CD4-positive, CD25-positive, alpha-beta regulatory T cell (primary cell): ENCODE data around the gene LPXN. TPM values are rescaled to one million over a fixed set of nuclear protein-coding genes. Genes with fewer than 3 reads are reported as not detected.

ENCODE experiments used
- ATAC-seq, 2 donors: fragments of 150-1000 bp; cut with Tn5 transposase; one replicate each; pipeline ENCODE4 v1.10.0; 2021; ENCODE audit warnings: low read depth in 2 of 2, moderate number of reproducible peaks in 2 of 2, moderate library complexity in 1 of 2
- DNase-seq, 3 donors: peaks; one replicate each; pipeline versions ENCODE4 v3.0.0 to v3.0.0-alpha.2; 2012 to 2022; ENCODE audit warnings: mixed read lengths in 1 of 3
- H3K27ac ChIP-seq: one replicate; pipeline ENCODE4 v1.7.0; 2013; ENCODE audit warnings: mild to moderate bottlenecking, low read length; ENCODE audit not compliant: insufficient read depth, poor library complexity, severe bottlenecking
- H3K27me3 ChIP-seq: one replicate; pipeline ENCODE4 v1.7.0; 2013; ENCODE audit warnings: low read length; ENCODE audit not compliant: control insufficient read depth, insufficient read depth
- H3K36me3 ChIP-seq: one replicate; pipeline ENCODE4 v1.7.0; 2013; ENCODE audit warnings: mild to moderate bottlenecking, low read length, moderate library complexity; ENCODE audit not compliant: control insufficient read depth, insufficient read depth
- H3K4me1 ChIP-seq: 2 replicates; pipeline ENCODE4 v1.7.0; 2013; ENCODE audit warnings: mild to moderate bottlenecking, low read length; ENCODE audit not compliant: insufficient read depth, control insufficient read depth, poor library complexity, severe bottlenecking
- H3K4me3 ChIP-seq: one replicate; pipeline ENCODE4 v1.7.0; 2013; ENCODE audit warnings: low read depth, mild to moderate bottlenecking, low read length, moderate library complexity
- H3K9me3 ChIP-seq, 2 experiments: 1 replicate in 1 of 2; 2 replicates in 1 of 2; pipeline ENCODE4 v1.7.0; 2013; ENCODE audit warnings: low read length in 2 of 2, mild to moderate bottlenecking in 1 of 2, moderate library complexity in 1 of 2; ENCODE audit not compliant: control insufficient read depth in 2 of 2
- H3K27ac Mint-ChIP-seq, 3 donors: one replicate each; pipeline ENCODE4 v1.8.0; 2020 to 2022; ENCODE audit warnings: mild to moderate bottlenecking in 3 of 3, mixed read lengths in 3 of 3, moderate library complexity in 2 of 3
- H3K27me3 Mint-ChIP-seq: one replicate; pipeline ENCODE4 v1.8.0; 2022; ENCODE audit warnings: mild to moderate bottlenecking, mixed read lengths
- H3K36me3 Mint-ChIP-seq: one replicate; pipeline ENCODE4 v1.8.0; 2020; ENCODE audit warnings: mixed read lengths
- H3K4me1 Mint-ChIP-seq, 4 donors: one replicate each; pipeline ENCODE4 v1.8.0; 2020 to 2022; ENCODE audit warnings: mixed read lengths in 4 of 4, mild to moderate bottlenecking in 1 of 4
- H3K4me3 Mint-ChIP-seq, 4 donors: one replicate each; pipeline ENCODE4 v1.8.0; 2020 to 2022; ENCODE audit warnings: mild to moderate bottlenecking in 4 of 4, mixed read lengths in 4 of 4, moderate library complexity in 3 of 4
- H3K9me3 Mint-ChIP-seq, 7 donors: one replicate each; pipeline ENCODE4 v1.8.0; 2020 to 2022; ENCODE audit warnings: mixed read lengths in 7 of 7, mild to moderate bottlenecking in 3 of 7, moderate library complexity in 2 of 7
- polyA plus RNA-seq, 4 donors: library from polyadenylated mRNA; unstranded; fragments of 300-500 nt; fragmentation: Illumina TruSeq; gene quantifications; one replicate each; pipeline ENCODE4 v1.2.3, GENCODE V29; 2021
- total RNA-seq: library from RNA; stranded (reverse); gene quantifications from one replicate; pipeline ENCODE4 v1.2.3, GENCODE V29; 2022

LPXN gene
- total and polyA plus RNA-seq, 5 donors from 2014 or later: 101 to 314 (median 263) TPM

DNA sequence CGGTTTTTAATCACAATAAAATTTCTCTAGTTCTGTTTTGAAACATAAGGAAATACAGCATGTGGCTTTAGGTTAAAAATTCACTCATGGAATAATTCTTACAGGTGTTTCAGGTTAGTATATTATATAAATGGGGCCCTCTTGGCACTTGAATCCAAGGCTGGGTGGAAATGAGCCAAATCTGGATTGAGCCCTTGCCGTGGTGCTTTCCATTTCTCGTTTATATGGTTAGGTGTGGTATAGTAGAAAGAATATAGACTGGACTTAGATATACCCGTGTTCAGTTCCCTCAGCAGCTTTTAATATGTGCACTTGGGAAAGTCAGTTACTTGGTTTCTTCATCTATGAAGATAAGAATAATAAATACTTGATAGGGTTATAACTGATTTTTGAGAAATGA, 19.2 kb upstream of the LPXN start:
- peaks cover 11% of the 10 kb centered on the region for H3K36me3 Mint-ChIP-seq
- H3K27ac Mint-ChIP-seq: peak overlapping the region in 1 of 3 donors; percentile 42

DNA sequence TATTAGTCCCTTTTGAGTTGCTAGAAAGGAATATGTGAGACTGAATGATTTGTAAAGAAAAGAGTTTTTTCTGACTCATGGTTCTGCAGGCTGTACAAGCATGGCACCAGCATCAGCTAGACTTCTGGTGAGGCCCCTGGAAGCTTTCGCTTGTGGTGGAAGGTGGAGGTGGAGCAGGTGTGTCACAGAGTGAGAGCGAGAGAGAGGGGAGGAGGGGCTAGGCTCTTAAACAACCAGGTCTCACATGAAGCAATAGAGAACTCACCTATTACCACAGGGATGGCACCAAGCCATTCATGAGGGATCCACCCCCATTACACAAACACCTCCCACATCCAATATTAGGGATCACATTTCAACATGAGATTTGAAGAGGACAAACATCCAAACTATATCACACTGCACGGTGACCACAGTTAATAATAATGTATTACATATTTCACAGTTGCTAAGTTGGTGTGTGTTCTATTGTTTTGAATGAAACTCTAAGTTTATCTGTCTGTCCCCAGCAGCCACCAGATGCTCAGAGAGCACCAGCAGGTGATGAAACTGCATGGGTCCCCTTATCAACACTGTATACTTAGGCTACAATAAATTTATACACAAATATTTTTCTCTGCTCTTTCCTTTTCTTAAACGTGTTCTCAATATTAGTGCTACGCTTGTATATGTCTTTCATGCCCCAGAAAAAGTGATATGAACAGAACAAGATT, 17.3 kb upstream of the LPXN start:
- peak in 1 of 3 donors; percentile 58 for DNase-seq
- peak overlapping the region in 2 of 4 donors; percentile 2 to 4 for H3K4me3 Mint-ChIP-seq
- no peak overlapping the region for H3K4me3 ChIP-seq
- H3K27ac Mint-ChIP-seq: peak overlapping the region; percentile 0 to 44 (median 22)
- H3K27ac ChIP-seq: no peak overlapping the region
- H3K9me3 Mint-ChIP-seq: no peaks in the 10 kb centered on the region
- H3K27me3 ChIP-seq: no peaks in the 10 kb centered on the region
- peaks cover 66 to 88% (median 79%) of the 10 kb centered on the region in 4 donors for H3K4me1 Mint-ChIP-seq
- H3K4me1 ChIP-seq: peaks cover 22% of the 10 kb centered on the region
- H3K36me3 Mint-ChIP-seq: peaks cover 8% of the 10 kb centered on the region
- peak; percentile 64 to 77 for ATAC-seq
- H3K36me3 ChIP-seq: peaks cover 9% of the 10 kb centered on the region
- no peaks in the 10 kb centered on the region for H3K9me3 ChIP-seq
- H3K27me3 Mint-ChIP-seq: no peaks in the 10 kb centered on the region

More for the DNA sequence above, 19.2 kb upstream of the LPXN start:
- peaks cover 59 to 93% (median 83%) of the 10 kb centered on the region in 4 donors for H3K4me1 Mint-ChIP-seq
- Histone ChIP-seq H3K27ac (no peak overlapping the region), H3K36me3 (peaks cover 5% of the 10 kb centered on the region), H3K9me3 (no peaks in the 10 kb centered on the region), H3K27me3 (no peaks in the 10 kb centered on the region), H3K4me3 (no peak overlapping the region), H3K4me1 (peaks cover 21% of the 10 kb centered on the region)
- no peaks in the 10 kb centered on the region for H3K27me3 Mint-ChIP-seq
- no peaks in the 10 kb centered on the region for H3K9me3 Mint-ChIP-seq
- no peak for ATAC-seq
- DNase-seq: no peak
- H3K4me3 Mint-ChIP-seq: no peak overlapping the region

DNA sequence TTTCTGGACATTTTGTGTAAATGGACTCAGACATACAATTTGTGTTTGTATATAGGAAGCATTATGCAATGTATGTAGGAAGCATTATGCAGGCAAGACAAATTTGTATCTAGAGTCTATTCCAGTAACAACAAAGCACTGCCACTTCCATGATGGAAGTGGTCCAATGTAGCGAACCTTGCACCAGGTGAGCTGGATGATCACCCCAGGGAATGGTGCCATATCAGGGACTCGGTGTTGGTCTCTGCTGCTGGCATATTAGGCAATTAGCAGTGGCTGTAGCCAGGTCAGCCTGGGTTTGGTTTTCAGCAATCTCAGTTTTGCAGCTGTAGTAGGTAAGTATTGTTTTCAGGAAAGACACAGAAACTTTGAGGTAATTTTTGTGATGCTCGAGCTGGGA, 16.0 kb upstream of the LPXN start:
- Histone ChIP-seq H3K4me3 (no peak overlapping the region), H3K27me3 (no peaks in the 10 kb centered on the region), H3K4me1 (peaks cover 24% of the 10 kb centered on the region), H3K9me3 (no peaks in the 10 kb centered on the region), H3K27ac (no peak overlapping the region), H3K36me3 (peaks cover 10% of the 10 kb centered on the region)
- ATAC-seq (no peak), DNase-seq (no peak)
- Mint-ChIP-seq H3K27ac (peak overlapping the region in 2 of 3 donors; percentile 22 to 50), H3K27me3 (no peaks in the 10 kb centered on the region), H3K4me3 (peak overlapping the region in 1 of 4 donors; percentile 6), H3K9me3 (no peaks in the 10 kb centered on the region), H3K36me3 (peaks cover 11% of the 10 kb centered on the region), H3K4me1 (peaks cover 63 to 87% (median 77%) of the 10 kb centered on the region in 4 donors)

DNA sequence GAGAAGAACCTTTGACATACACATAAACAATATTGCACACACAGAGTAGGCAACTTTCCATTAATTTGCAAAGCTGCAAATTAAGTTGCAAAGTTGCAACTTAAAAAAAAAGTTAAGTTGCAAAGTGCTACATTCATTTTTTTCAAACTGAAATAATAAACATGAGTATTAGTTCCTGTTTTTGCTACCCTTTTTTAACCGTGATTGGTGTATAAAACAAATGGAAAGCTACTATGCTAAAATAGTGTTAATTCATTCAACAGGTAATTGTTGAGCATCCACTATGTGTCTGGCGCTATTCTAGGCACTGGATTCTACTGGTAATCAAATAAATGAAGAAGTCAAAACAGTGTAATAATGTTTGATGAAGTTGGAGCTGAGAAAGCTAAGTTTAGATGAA, 11.3 kb upstream of the LPXN start:
- Histone ChIP-seq H3K4me1 (peaks cover 41% of the 10 kb centered on the region), H3K9me3 (no peaks in the 10 kb centered on the region), H3K36me3 (peaks cover 22% of the 10 kb centered on the region), H3K27me3 (no peaks in the 10 kb centered on the region), H3K4me3 (peak overlapping the region; percentile 13), H3K27ac (no peak overlapping the region)
- H3K36me3 Mint-ChIP-seq: peaks cover 8% of the 10 kb centered on the region
- H3K4me1 Mint-ChIP-seq: peaks cover 57 to 83% (median 70%) of the 10 kb centered on the region in 4 donors
- H3K27ac Mint-ChIP-seq: peak overlapping the region in 2 of 3 donors; percentile 9 to 13
- H3K4me3 Mint-ChIP-seq: no peak overlapping the region
- DNase-seq (no peak), ATAC-seq (no peak)
- H3K9me3 Mint-ChIP-seq: no peaks in the 10 kb centered on the region
- no peaks in the 10 kb centered on the region for H3K27me3 Mint-ChIP-seq

DNA sequence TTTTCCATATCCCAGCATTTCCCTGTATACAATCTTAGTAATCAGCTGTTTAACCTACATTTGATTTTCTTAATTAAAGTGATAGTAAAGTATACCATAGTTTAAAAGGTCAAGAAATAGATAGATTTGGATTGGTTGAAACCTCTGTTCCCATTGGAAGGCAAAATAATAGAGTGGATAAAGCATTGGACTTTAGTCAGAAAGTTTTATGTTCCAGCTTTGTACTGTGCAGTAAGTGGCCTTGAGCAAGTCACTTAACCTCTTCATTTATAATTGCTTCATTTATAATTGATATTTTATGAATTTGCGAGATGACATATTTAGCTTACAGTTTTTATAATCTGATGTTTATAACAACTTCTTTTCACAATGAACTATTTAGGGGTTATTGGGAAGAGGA, 6.8 kb upstream of the LPXN start:
- peaks cover 67% of the 10 kb centered on the region for H3K4me1 ChIP-seq
- H3K27me3 Mint-ChIP-seq: peaks cover 20% of the 10 kb centered on the region

DNA sequence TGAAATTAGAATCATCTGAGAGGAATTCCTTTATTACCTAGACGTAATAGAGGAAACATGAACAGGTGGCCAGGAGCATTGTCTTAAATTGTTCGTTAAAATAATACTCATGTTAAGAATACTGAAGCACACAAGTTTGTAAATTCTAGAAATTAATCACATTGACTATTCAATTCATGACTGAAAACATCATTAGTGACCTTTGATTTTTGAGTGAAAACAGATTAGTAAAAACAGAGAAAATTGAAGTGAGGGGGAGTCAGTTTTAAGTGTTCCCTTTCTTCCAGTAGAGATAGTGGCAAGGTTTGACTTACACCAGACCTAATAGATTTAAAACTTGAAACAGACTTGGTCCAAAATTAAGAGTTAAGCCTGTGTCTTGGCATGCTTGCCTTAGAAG, 4.7 kb upstream of the LPXN start:
- ATAC-seq (no peak), DNase-seq (peak in 1 of 3 donors; percentile 10)
- Mint-ChIP-seq H3K4me3 (peak overlapping the region; percentile 92 to 100 (median 96)), H3K36me3 (peaks cover 6% of the 10 kb centered on the region), H3K27ac (peak overlapping the region; percentile 98 to 100 (median 99)), H3K9me3 (peaks cover 0 to 4% (median 0%) of the 10 kb centered on the region in 7 donors), H3K4me1 (peaks cover 24 to 76% (median 49%) of the 10 kb centered on the region in 4 donors), H3K27me3 (peaks cover 23% of the 10 kb centered on the region)
- Histone ChIP-seq H3K4me3 (peak overlapping the region; percentile 91), H3K27me3 (no peaks in the 10 kb centered on the region), H3K4me1 (peaks cover 71% of the 10 kb centered on the region), H3K27ac (peak overlapping the region; percentile 100), H3K36me3 (peaks cover 1% of the 10 kb centered on the region), H3K9me3 (no peaks in the 10 kb centered on the region)

More for the DNA sequence above, 6.8 kb upstream of the LPXN start:
- peak overlapping the region; percentile 91 for H3K4me3 ChIP-seq
- H3K27ac ChIP-seq: no peak overlapping the region
- peaks cover 16% of the 10 kb centered on the region for H3K36me3 ChIP-seq
- no peaks in the 10 kb centered on the region for H3K9me3 ChIP-seq
- H3K36me3 Mint-ChIP-seq: peaks cover 13% of the 10 kb centered on the region
- H3K4me1 Mint-ChIP-seq: peaks cover 35 to 74% (median 57%) of the 10 kb centered on the region in 4 donors
- no peaks in the 10 kb centered on the region for H3K27me3 ChIP-seq
- ATAC-seq (no peak), DNase-seq (no peak)
- H3K4me3 Mint-ChIP-seq: peak overlapping the region; percentile 5 to 82 (median 32)
- peaks cover 0 to 4% (median 0%) of the 10 kb centered on the region in 7 donors for H3K9me3 Mint-ChIP-seq
- peak overlapping the region in 1 of 3 donors; percentile 49 for H3K27ac Mint-ChIP-seq

DNA sequence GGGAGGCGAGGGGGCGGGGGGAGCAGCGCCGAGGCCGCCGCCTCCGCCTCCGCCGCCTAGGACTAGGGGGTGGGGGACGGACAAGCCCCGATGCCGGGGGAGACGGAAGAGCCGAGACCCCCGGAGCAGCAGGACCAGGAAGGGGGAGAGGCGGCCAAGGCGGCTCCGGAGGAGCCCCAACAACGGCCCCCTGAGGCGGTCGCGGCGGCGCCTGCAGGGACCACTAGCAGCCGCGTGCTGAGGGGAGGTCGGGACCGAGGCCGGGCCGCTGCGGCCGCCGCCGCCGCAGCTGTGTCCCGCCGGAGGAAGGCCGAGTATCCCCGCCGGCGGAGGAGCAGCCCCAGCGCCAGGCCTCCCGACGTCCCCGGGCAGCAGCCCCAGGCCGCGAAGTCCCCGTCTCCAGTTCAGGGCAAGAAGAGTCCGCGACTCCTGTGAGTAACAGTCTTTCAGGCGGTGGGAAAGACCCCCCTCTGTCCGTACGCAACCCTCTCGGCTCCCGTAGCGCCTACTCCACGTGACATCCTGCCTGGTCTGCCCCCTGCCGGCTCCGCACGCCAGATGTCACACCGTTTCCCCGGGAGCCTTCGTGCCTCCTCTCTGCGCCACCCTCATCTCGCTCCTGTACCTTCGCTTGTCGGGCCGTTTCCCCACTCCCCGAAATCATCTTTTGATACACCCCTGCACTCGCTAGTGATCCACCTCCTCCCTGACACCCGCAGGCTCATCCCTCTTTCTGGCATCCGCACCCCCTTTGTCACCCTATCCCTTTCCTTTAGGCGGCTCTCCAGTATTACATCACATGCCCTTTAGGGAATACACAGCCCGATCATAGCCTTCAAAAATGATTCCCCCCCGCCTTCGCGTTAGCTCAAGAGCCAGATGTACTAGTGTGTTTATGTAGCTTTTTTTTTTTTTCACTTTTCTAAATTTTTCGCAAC, 3.8 kb upstream of the LPXN start:
- Mint-ChIP-seq H3K9me3 (peaks cover 0 to 4% (median 0%) of the 10 kb centered on the region in 7 donors), H3K36me3 (peaks cover 6% of the 10 kb centered on the region), H3K27me3 (peaks cover 23% of the 10 kb centered on the region), H3K4me1 (peaks cover 18 to 78% (median 53%) of the 10 kb centered on the region in 4 donors), H3K4me3 (peak overlapping the region; percentile 92 to 100 (median 100)), H3K27ac (peak overlapping the region; percentile 98 to 100 (median 100))
- Histone ChIP-seq H3K4me1 (peaks cover 76% of the 10 kb centered on the region), H3K4me3 (peak overlapping the region; percentile 91), H3K27me3 (no peaks in the 10 kb centered on the region), H3K9me3 (no peaks in the 10 kb centered on the region), H3K27ac (peak overlapping the region; percentile 100), H3K36me3 (no peaks in the 10 kb centered on the region)
- DNase-seq: peak; percentile 87 to 94 (median 91)
- peak; percentile 48 to 50 for ATAC-seq
